Measurements from ENCODE around the gene IFNL2.
"Not testable (repeated sequence)": the region's sequence is repeated elsewhere in the genome, so short reads cannot be mapped to it uniquely, and the experiment has no call there.

Gene IFNL2

DNA sequence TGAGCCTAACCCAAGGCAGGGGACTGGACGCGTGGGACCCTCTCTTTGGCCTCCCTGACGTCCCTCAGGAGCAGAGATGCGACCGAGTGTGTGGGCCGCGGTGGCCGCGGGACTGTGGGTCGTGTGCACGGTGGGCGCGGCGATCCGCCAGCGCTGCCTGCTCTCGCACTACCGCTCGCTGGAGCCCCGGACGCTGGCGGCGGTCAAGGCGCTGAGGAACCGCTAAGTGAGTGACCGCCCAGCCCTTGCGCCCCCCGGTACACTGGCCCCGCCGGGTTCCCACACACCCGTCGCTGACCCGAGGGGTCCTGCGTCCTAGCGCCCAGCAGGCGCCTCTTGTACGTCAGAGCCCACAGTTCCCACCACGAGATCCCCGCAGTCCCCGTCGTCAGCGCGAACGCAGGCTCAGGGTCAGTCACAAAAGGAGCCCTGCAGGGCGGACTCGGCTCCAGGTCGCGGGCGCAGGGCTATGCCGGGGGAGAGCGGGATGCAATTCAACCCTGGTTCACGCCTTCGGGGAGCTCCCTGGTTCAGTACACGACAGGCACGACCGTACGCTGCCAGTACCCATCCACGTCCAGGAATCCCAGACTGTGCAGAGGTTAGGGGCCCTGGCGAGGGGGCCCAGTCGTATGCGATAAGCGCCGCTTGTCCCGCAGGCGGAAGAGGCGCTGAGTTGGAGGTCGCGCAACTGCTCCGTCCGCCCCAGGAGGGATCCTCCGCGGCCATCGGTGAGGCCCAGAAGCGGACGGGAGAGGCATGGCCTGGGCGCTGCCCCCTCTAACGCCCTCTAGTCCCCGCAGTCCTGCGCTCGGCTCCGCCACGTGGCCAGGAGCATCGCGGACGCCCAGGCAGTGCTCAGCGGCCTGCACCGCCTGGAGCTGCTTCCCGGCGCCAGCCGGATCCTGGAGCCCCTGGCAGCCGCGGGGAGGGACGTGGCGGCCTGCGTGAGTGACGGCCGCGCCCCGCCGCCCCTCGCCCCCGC, 3.6 kb upstream of the IFNL2 start:
- Mint-ChIP-seq H3K9me3 (no peaks in the 10 kb centered on the region), H3K27me3 (peaks cover 47 to 58% of the 10 kb centered on the region in 2 donors), H3K27ac (no peak overlapping the region), H3K4me3 (no peak overlapping the region), H3K4me1 (peaks cover 0 to 7% of the 10 kb centered on the region in 2 donors), H3K36me3 (no peaks in the 10 kb centered on the region)
- peak in 1 of 2 donors; percentile 12 for ATAC-seq (replicated peaks)
- no peak for DNase-seq

DNA sequence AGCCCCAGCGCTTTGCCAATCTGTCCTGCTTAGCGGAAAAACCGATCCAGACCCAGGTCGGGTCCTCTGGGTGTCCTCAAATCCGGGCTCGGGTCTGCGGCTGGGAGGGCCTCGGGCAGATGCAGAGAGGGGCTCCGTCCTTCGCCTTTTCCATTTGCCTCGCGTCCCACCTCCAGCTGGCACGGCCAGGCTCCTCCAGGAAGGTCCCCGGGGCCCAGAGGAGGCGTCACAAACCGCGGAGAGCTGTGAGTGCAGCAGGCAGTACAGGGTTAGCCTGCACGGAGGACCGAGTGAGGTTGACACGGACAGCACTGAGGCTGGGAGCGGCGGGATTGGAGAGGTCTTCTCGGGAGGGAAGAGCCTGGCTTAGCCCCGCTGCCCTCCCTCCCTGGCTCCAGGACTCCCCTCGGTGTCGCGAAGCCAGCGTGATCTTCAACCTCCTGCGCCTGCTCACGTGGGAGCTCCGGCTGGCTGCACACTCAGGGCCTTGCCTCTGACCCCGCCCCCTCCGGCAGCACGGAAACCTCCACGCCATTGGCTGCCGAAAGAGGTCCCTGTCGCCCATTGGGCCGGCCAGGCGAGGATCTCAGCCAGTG, 2.8 kb upstream of the IFNL2 start:
- Mint-ChIP-seq H3K4me1 (peaks cover 0 to 7% of the 10 kb centered on the region in 2 donors), H3K27me3 (peaks cover 54 to 67% of the 10 kb centered on the region in 2 donors), H3K36me3 (no peaks in the 10 kb centered on the region), H3K9me3 (no peaks in the 10 kb centered on the region), H3K27ac (no peak overlapping the region), H3K4me3 (no peak overlapping the region)
- ATAC-seq (replicated peaks) (no peak), DNase-seq (no peak)

DNA sequence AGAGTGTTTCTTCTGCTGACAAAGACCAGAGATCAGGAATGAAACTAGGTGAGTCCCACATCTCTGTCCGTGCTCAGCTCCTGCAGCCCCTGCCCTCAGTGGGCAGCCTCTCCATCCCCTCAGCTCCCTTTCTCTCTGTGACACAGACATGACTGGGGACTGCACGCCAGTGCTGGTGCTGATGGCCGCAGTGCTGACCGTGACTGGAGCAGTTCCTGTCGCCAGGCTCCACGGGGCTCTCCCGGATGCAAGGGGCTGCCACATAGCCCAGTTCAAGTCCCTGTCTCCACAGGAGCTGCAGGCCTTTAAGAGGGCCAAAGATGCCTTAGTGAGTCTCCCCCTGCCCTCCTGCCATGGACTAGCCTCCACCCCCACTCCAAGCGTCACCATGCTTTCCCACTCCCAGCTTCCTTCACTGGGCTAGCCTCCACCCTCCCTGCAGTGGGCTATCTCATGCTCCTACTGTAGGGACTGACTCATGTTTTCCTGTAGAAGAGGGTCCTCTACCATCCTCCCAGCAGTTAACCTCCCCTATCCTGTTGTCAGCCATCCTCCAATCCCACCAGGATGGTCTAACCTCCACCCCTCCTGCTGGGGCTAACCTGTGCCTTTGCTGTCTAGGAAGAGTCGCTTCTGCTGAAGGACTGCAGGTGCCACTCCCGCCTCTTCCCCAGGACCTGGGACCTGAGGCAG, 481 bp downstream of the IFNL2 start:
- H3K27ac Mint-ChIP-seq; H3K4me1 Mint-ChIP-seq; H3K9me3 Mint-ChIP-seq; ATAC-seq (replicated peaks); DNase-seq; H3K36me3 Mint-ChIP-seq; H3K4me3 Mint-ChIP-seq: not testable (repeated sequence)
- peaks cover 40 to 49% of the 10 kb centered on the region in 2 donors for H3K27me3 Mint-ChIP-seq

DNA sequence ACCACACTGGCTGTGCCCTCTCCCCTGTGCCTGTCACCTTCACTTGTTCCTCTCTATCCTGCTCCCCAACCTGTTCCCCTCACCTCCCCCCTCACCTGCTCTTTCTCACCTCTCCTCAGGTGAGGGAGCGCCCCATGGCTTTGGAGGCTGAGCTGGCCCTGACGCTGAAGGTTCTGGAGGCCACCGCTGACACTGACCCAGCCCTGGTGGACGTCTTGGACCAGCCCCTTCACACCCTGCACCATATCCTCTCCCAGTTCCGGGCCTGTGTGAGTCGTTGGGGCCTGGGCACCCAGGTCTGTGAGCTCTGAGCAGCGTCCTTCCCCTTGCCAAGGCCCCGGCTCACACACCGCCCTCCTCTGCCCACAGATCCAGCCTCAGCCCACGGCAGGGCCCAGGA, 1.2 kb downstream of the IFNL2 start:
- H3K36me3 Mint-ChIP-seq; DNase-seq; H3K4me3 Mint-ChIP-seq; H3K27ac Mint-ChIP-seq; H3K4me1 Mint-ChIP-seq; ATAC-seq (replicated peaks); H3K9me3 Mint-ChIP-seq: not testable (repeated sequence)
- peaks cover 34 to 42% of the 10 kb centered on the region in 2 donors for H3K27me3 Mint-ChIP-seq

DNA sequence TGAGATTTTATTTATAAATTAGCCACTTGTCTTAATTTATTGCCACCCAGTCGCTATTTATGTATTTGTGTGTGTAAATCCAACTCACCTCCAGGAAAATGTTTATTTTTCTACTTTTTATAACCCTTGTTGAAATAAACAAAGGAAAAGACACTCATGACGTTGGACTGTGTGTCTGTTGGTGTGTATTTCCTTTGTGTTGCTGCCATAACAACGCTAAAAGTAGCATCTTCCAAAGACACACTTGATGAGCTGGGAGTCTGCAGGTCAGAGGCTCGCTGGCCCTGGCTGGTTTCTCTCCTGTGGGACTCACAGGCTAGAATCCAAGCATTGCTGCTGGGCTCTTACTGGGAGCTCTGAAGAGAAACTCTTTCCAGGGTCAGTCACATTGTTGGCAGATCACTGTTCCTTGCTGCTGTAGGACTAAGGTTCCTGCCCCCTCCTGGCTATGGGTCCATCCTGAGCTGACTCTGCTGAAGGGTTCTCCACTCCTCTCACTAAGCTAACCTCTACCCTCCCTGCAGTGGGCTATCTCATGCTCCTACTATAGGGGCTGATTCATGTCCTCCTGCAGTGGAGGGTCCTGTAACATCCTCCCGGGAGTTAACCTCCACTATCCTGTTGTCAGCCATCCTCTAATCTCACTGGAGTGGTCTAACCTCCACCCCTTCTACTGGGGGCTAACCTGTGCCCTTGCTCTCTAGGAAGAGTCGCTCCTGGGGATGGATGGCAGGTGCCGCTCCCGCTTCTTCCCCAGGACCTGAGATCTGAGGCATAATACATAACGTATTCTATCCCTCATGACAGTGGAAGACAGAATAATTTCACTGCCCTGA, 2.1 kb downstream of the IFNL2 start:
- DNase-seq (no peak), ATAC-seq (replicated peaks) (no peak)
- Mint-ChIP-seq H3K27ac (no peak overlapping the region), H3K4me3 (no peak overlapping the region), H3K4me1 (peaks cover 0 to 2% of the 10 kb centered on the region in 2 donors), H3K27me3 (peaks cover 29 to 35% of the 10 kb centered on the region in 2 donors), H3K9me3 (no peaks in the 10 kb centered on the region), H3K36me3 (no peaks in the 10 kb centered on the region)

DNA sequence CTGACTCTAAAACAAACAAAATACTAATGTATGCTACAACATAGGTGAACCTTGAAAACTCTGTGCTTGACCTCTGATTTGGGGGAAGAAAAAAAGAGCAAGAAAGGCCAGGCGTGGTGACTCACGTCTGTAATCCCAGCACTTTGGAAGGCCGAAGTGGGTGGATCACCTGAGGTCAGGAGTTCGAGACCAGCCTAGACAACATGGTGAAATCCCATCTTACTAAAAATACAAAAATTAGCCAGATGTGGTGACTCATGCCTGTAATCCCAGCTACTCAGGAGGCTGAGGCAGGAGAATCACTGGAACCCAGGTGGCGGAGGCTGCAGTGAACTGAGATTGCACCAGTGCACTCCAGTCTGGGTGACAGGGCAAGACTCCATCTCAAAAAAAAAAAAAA, 5.7 kb downstream of the IFNL2 start:
- ATAC-seq (replicated peaks); DNase-seq: not testable (repeated sequence)

DNA sequence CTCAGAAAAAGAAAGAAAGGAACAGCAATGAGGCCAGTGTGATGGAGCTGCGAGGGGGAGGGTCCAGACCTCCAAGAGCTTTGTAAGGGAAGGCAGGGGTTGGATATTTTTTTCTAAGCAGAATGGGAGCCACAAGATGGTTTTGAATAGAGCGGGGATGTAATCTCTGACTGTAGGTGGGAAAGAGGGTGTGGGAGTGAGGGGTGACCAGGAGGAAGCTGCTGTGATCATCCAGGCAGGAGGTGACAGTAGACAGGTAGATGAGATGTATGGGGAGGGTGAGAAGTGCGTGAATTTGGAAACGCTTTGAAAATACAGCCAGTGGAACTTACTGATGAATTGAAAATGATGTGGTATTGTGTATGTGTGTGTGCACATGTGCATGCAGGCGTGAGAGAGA, 7.4 kb downstream of the IFNL2 start:
- ATAC-seq (replicated peaks): no peak
- Mint-ChIP-seq H3K27ac (no peak overlapping the region), H3K27me3 (peaks cover 5 to 19% of the 10 kb centered on the region in 2 donors), H3K4me1 (no peaks in the 10 kb centered on the region), H3K9me3 (no peaks in the 10 kb centered on the region), H3K4me3 (no peak overlapping the region), H3K36me3 (no peaks in the 10 kb centered on the region)
- no peak for DNase-seq

More for the DNA sequence above, 5.7 kb downstream of the IFNL2 start:
- not testable (repeated sequence) for H3K4me3 Mint-ChIP-seq, H3K36me3 Mint-ChIP-seq, H3K27ac Mint-ChIP-seq, H3K4me1 Mint-ChIP-seq, H3K9me3 Mint-ChIP-seq
- H3K27me3 Mint-ChIP-seq: peaks cover 18 to 32% of the 10 kb centered on the region in 2 donors

DNA sequence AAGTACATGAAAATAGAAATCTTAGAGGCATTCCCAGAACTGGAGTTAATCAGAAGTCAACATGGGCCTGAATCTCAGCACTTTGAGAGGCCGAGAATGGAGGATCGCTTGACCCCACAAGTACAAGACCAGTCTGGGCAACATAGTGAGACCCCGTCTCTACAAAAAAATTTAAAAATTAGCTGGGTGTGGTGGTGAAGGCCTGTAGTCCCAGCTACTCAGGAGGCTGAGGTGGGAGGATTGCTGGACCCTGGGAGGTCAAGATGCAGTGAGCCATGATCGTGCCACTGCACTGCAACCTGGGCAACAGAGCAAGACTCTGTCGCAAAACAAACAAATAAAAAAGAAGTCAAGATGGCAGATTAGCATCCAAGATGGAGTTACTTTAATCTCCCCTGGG, 8.5 kb downstream of the IFNL2 start:
- ATAC-seq (replicated peaks) (no peak), DNase-seq (no peak)
- Mint-ChIP-seq H3K4me3 (no peak overlapping the region), H3K36me3 (no peaks in the 10 kb centered on the region), H3K9me3 (peaks cover 0 to 3% of the 10 kb centered on the region in 2 donors), H3K4me1 (no peaks in the 10 kb centered on the region), H3K27ac (no peak overlapping the region), H3K27me3 (peaks cover 0 to 17% of the 10 kb centered on the region in 2 donors)

DNA sequence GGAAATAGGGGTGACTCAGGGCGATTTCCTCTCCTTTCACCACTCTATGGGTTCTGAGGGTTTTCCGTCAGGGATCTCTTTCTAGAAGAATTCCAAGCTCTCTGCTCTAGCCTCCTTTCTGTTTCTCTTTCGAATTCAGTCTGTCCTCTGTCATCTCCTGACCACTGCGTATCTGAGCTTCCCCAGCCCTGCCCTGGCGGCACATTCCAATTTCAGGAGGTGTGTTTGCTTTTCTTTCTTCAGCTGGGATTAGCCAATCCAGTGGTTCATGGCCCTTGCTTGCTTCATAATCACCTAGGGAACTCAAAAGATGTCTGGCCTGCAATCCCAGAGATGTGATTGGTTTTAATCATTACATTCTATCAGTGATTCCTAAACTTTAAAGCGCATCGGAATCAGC, 9.4 kb downstream of the IFNL2 start:
- ATAC-seq (replicated peaks) (no peak), DNase-seq (no peak)
- Mint-ChIP-seq H3K27me3 (peaks cover 0 to 17% of the 10 kb centered on the region in 2 donors), H3K9me3 (peaks cover 1 to 3% of the 10 kb centered on the region in 2 donors), H3K36me3 (no peaks in the 10 kb centered on the region), H3K4me1 (no peaks in the 10 kb centered on the region), H3K27ac (no peak overlapping the region), H3K4me3 (no peak overlapping the region)

DNA sequence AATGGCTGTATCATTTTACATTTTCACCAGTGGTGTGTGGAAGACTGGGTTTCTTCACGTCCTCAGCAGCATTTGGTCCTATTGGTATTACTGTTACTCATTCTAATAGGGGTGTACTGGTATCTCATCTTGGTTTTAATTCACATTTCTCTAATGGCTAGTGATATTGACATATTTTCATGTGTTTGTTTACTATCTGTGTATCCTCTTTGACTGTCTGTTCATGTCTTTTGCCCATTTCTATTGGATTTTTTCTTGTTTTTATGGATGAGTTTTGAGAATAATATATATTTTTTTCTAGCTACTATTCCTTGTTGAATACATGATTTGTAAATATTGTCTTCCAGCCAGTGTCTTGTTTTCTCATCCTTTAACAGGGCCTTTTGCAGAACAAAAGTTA, 13.8 kb downstream of the IFNL2 start:
- DNase-seq (no peak), ATAC-seq (replicated peaks) (no peak)
- Mint-ChIP-seq H3K36me3 (peaks cover 0 to 2% of the 10 kb centered on the region in 2 donors), H3K27me3 (peaks cover 5 to 37% of the 10 kb centered on the region in 2 donors), H3K9me3 (peaks cover 7 to 8% of the 10 kb centered on the region in 2 donors), H3K4me3 (no peak overlapping the region), H3K27ac (no peak overlapping the region), H3K4me1 (no peaks in the 10 kb centered on the region)

DNA sequence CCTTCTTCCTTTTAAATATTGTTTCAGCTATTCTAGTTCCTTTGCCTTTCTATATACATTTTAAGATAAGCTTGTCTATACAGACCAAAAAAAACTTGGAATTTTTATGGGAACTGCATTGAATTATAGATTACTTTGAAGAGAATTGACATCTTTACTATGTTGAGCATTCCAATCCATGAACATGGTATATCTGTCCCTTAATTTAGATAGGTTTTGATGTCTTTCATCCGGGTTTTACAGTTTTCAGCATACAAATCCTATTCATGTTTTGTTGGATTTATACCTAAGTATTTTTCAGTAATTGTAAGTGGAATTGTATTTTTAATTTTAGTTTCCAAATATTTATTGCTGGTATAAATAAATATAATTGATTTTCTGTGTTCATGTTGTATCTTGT, 15.8 kb downstream of the IFNL2 start:
- ATAC-seq (replicated peaks) (no peak), DNase-seq (no peak)
- Mint-ChIP-seq H3K27me3 (peaks cover 5 to 29% of the 10 kb centered on the region in 2 donors), H3K9me3 (peaks cover 8 to 10% of the 10 kb centered on the region in 2 donors), H3K4me3 (no peak overlapping the region), H3K4me1 (peaks cover 0 to 6% of the 10 kb centered on the region in 2 donors), H3K27ac (no peak overlapping the region), H3K36me3 (peaks cover 0 to 2% of the 10 kb centered on the region in 2 donors)

DNA sequence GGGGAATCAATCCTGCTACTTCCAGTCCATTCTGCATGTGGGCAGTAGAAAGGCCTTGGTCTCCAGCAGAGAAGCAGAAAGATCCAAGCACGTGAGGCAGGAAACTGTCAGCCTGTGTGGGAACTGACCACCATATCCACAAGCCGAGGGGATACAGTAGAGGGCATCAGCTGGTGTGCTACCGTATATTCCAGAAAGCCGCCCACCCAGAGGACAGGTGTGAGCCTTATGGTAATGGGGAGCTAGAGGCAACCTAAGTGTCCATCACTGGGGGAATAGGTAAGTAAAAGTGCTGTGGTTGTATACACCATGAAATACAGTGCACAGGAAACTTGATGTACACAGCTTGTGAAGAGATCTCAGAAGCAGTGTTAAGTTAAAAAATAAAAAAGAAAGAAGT, 25.2 kb downstream of the IFNL2 start:
- H3K27ac Mint-ChIP-seq: no peak overlapping the region
- H3K27me3 Mint-ChIP-seq: peaks cover 22 to 23% of the 10 kb centered on the region in 2 donors
- ATAC-seq (replicated peaks) (no peak), DNase-seq (no peak)
- no peaks in the 10 kb centered on the region for H3K9me3 Mint-ChIP-seq
- H3K4me3 Mint-ChIP-seq: no peak overlapping the region
- peaks cover 0 to 2% of the 10 kb centered on the region in 2 donors for H3K4me1 Mint-ChIP-seq
- H3K36me3 Mint-ChIP-seq: no peaks in the 10 kb centered on the region

DNA sequence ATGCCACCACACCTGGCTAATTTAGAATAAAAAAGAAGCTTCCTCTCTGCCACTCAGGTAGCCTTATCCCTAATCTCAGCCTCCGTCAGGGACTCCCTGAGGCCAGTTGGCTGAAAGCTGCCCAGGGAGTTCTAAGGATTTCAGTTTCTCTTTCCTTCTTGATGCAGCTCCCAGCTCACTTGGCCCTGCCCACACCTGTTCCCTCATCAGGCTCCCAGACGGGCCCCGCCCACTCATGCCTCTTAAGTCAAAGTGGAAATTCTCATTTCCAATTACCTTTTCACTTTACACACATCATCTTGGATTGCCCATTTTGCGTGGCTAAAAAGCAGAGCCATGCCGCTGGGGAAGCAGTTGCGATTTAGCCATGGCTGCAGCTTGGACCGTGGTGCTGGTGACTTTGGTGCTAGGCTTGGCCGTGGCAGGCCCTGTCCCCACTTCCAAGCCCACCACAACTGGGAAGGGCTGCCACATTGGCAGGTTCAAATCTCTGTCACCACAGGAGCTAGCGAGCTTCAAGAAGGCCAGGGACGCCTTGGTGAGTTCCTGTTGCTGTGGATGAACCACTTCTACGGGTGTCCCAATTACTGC, 28.0 kb downstream of the IFNL2 start, which contains the start of gene IFNL1:
IFNL1 (plus strand) TSS at position 353 of the 591 bp plus-strand sequence; CDS start at position 368, 15 bp downstream.
- peaks cover 0 to 2% of the 10 kb centered on the region in 2 donors for H3K4me1 Mint-ChIP-seq
- H3K27ac Mint-ChIP-seq: peak within 1 kb of the TSS; percentile 42
- H3K9me3 Mint-ChIP-seq: no peaks in the 10 kb centered on the region
- no peak for ATAC-seq (replicated peaks)
- no peak within 1 kb of the TSS for H3K4me3 Mint-ChIP-seq
- H3K36me3 Mint-ChIP-seq: no peaks in the 10 kb centered on the region
- DNase-seq: no peak
- peaks cover 21 to 23% of the 10 kb centered on the region in 2 donors for H3K27me3 Mint-ChIP-seq

Measured in stimulated activated naive B cell treated with anti-CD40 and anti-IgM and Interleukin-4, amounts not matched to agents 10 μg/mL and 1 μg/mL and 100 μg/mL, for 72 hours (primary cell).